Bone marrow (tissue), 2 donors: ENCODE data around the gene RAB26.
A peak's percentile ranks its signal among the peaks of the same experiment; 100 is the strongest.
"Not testable (repeated sequence)": the region's sequence is repeated elsewhere in the genome, so short reads cannot be mapped to it uniquely, and the experiment has no call there.

ENCODE experiments used
- DNase-seq, 2 donors: peaks; one replicate each; lab custom pipeline; 2025; lab: John Stamatoyannopoulos, UW

RAB26 gene

DNA sequence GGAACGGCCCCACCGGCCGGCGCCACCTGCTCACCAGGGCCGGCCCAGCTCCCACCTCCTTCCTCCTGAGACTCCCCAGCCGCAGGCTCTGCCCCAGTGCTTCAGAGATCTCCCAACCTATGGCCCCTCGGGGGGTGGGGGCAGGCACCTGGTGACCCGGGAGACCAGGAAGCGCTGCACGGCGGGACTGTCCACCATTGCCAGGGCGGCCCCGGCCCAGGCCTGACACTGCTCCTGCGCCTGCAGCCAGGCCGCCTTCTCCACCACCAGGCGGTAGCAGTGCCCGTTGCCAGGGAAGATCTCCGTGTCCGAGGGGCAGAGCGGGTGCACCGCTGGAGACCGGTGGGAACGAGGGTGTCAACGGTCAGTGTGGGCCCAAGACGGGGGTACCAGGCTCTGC, 31.1 kb upstream of the RAB26 start:
- not testable (repeated sequence) for DNase-seq

DNA sequence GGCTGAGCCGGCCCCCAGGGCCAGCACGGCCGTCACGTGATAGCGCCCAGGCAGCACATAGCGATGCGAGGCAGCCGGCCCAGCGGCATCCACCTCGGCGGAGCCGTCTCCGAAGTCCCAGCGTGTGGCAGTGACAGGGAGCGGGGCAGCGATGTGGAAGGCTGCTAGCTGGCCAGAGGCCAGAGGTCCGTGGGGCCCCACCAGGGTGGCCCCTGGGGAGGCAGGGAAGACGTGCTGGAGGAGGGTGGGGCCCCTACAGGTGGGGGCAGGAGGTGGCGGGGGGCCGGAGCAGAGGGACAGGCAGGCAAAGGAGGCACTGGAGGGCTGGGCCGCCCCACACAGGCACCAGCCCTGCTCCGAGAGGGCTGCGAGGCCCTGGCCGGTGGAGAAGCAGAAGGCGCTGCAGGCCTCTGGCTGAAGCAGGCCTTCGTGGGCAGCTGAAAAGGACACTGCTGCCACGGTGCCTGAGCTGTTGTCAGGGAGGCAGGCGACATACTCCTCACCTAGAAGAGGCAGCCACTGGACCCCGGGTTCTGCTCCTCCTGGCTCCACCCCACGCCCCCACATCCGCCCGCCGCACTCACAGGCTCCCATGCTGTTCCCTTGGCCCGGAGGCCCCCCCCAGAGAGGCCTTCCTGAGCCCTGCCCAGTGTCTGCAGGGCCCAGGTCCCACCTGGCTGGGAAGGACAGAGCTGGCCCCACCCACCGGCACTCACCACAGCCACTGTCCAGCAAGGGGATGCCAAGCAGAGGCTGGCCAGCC, 30.3 kb upstream of the RAB26 start:
- DNase-seq, result not testable (repeated sequence)

DNA sequence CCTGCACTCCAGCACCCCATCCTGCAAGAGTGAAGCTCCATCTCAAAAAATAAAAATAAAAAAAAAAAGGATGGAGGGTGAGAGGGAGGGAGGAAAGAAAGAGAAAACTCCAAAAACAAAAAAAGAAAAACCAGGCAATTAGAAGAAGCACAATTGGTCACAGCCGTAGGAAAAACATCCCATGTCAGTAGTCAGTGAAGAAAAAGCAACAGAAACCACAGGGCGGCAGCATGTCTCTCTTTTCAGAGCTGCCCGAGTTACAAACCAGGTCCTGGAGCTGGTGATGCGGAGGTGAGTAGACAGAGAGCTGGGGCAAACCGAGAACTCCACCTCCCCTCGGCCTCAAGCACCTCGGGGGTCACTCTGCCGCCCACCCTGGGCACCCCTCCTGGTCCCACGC, 27.1 kb upstream of the RAB26 start:
- DNase-seq, result not testable (repeated sequence)

DNA sequence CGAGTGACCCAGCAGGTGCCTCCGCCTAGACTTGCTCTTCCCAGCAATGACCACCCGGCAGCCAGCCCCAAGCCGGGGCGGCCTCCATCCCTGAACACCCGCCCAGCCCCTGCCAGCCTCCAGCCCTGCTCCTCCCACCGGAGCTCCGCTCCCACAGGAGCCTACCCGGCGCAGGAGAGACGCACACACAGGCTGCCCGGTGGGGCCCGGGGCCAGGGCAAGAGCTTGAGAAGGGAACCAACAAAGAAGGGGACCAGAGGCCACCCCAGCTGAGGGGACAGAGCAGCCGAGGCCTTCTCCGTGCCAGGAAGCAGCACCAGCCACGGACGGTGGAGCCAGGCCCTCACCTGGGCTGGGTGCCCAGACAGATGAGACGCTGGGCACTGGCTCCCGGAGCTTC, 26.6 kb upstream of the RAB26 start:
- DNase-seq, result no peak

DNA sequence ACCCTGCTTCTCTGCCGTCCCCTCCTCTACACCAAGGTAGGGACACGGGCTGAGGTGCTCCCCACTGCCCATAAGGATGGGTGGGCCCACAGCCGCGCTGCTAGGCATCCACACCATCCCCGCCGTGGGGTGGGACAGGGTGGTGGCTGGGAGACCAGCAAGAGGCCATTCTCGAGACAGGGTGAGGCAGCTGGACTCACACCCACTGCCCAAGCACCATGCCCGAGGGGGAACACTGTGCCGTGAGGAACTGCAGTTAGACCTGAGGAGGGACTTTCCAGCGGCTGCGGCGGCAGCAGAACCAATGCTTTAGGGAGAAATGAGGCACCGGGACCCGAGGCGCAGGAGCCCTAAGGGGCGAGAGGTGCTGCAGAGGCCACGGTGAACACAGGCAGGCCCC, 26.0 kb upstream of the RAB26 start:
- no peak for DNase-seq

DNA sequence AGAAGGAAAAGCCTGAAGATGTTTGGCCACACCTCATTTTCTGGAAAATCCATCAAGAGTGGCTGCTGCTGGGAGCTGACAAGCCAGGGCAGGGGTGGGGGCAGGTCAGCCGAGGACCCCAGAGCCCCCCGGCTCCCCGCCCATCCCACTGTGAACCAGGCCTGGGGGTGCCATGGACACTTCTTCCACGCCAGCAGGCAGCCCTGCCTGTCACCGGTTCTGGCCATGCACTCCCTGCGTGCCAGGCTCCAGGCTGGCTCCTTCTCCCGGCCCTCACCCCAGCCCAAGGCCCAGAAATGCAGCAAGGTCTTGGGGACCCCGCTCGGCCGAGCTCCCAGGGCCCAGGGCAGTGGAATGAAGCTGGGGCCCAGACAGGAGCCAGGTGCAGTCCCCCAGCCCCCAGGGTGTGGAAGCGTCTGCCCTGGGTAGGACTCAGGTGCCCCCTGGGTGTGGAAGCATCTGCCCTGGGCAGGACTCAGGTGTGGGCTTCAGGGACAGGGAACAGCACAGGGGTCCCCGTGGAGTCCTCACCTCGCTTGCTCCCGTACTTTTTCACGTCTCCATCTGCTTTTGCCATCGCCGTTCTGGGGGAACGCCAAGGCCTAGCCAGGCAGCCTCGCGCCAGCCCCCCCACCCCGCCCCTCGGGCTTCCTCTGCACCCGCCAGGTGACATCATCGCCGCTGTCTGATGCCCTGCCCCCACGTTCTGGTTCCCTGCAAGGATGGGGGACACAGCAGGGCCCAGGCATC, 25.3 kb upstream of the RAB26 start:
- DNase-seq, result not testable (repeated sequence)

DNA sequence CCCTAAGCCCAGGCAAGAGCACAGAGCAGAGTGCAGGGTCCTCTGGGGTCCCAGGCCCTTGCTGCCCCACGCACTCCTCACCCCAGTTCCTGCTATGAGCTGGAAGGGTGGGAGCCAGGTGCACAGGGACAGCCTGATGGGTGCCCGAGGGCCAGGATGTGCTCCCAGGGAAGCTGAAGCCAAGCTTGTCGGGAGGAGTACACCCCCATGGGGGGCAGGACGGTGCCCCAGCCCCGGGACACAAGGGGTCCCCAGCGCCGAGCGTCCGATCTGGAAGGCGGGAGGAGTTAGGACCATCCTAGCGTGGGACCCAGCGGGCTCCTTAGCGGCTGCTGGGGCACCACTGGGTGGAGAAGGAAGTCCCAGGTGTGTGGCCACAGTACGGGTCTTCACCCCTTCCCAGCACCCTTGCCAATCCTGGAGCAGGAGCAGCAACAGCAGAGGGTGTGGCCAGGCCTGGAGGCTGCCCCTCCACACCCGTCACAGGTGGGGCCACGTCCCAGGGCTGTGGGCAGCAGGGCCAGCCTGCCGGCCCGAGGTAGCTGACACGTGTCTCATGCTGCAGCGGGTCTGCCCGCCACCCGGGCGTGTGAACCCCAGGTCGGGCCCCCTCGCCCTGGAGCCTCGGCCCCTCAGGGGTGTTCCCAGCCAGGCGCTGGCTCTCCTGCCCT, 24.6 kb upstream of the RAB26 start:
- DNase-seq, result not testable (repeated sequence)

DNA sequence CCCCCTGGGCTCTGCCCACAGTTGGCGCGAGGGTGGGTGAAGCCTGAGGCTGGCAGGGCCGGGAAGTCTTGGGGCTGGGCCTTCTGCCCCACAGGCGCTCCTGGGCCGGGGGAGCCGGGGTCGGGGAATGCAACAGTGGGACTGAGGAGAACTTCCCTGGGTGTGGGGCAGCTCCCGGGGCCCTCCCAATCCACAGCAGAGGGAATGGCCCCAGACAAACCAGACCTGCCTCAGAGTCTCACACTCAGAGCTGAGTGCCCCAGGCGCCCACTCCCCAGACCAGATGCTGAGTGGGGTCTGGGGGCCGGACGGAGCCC, 24.1 kb upstream of the RAB26 start:
- not testable (repeated sequence) for DNase-seq

DNA sequence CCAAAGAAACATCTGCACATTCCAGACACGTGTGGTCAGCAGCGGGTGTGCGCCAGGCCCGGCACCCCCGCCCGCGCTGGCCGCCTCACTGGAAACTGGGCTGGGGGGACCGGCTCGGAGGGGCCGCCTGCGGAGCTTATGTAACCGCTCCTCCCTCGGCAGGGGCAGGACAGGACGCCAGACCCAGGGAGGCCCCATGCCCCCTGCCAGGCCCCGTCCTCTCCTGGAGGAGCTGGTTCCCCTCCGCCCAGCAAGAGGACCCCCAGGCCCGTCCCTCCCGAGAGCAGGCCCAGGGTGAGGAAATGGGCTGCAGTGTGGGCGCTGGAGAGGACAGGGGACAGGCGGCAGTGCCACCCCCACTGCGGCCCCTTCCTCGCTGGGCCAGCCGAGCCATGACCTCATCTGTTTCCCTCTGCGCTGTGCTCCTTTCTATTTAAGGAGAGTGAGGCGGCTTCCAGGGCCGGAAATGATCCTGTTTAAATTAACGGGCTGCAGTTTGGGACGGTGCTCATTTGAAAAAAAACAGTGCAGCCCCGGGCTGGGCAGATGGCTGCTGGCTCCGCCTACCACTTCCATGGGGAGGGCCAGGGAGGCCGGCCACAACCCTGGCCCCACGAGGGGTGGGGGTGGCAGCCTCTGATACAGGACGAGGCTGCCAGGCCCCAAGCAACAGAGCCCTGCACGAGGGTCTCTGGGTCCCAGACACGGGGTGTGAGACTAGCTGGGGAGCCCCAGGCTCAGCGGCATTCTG, 23.6 kb upstream of the RAB26 start:
- peak in 1 of 2 donors; percentile 15 for DNase-seq

DNA sequence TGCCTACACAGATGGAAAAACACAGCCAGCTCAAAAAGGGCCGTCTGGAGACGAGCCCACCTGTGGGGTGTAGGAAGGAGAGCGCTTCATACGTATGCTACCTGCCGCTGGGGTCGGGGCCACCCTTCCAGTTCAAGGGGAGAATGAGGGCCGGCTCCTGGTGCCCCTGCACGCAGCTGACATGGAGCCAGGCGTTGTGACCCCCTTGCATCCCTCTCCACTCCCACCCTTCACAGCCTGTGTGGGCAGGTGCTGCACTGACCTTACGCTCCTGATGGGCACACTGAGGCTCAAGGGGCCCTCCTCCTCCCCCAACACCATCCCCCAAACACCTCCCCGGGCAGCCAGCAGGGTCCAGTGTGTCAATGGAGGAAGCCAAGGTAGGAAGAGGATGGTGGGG, 22.8 kb upstream of the RAB26 start:
- not testable (repeated sequence) for DNase-seq

DNA sequence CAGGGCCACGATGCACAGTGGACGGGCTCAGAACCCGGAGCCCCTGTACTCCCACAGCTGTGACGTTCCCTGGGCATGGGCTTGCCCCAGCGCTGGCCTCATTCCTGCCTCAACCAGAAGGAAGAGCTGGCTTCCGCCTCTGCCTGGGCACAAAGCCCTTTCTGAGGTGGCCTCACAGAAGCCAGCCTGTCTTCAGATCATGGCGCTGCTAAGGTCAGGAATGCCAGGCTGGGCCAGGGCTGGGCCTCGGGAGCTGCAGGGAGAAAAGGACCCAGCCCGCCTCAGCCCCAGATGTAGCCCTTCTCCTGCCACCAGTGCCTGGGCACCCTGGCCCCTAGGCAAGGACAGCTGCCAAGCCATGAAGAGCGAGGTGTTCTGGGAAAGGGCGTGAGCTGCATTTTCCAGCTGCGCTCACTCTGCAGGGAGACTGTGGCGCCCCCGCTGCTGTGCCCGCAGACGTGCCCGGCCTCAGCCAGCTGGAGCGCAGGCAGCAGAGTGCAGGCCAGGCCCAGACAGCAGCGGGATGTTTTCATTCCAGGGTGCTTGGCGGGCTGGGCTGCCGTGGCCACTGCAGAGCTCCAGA, 22.2 kb upstream of the RAB26 start:
- DNase-seq, result not testable (repeated sequence)

DNA sequence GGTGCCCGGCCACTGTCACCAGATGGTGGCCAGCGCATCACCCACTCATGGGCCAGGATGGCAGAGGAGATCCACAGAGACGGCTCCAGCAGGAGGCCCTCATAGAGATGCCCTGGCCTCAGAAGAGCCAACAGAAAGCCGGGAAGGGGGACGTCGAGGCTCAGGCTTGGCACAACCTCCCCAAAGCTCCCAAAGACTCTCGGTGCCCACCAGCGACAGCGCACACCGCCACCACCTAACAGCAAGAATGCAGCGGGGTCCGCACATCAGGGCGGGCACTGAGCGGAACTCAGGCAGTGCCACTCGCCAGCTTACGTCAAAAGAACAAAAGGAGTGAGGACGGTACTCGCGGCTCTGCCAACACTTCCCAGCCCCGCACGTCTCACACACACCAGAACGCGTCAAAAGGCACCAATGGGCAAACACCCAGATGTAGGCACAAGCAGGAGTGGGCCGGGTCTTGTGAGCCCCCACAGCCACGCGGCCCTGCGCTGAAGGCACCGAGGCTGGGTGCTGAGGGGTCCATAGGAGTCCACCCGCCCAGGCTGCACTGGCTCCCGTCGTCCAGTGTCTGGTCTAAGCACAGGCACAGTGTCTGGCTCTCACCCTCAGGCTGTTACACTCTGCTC, 21.4 kb upstream of the RAB26 start:
- DNase-seq, result not testable (repeated sequence)

DNA sequence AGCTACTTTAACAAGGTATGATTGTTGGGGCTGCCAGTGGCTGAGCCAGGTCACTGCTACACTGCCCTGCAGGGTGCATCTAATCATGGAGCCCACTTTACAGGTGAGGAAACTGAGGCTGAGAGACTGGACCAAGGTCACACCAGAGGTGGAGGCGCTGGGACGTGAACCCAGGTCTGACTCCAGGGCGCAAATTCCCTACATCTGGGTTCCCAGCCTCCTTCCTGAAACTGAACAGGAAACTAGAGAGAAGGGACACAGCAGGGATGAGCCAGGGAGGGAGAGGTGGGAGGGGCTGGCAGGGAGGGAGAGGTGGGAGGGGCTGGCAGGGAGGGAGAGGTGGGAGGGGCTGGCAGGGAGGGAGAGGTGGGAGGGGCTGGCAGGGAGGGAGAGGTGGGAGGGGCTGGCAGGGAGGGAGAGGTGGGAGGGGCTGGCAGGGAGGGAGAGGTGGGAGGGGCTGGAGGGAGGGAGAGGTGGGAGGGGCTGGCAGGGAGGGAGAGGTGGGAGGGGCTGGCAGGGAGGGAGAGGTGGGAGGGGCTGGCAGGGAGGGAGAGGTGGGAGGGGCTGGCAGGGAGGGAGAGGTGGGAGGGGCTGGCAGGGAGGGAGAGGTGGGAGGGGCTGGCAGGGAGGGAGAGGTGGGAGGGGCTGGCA, 20.7 kb upstream of the RAB26 start:
- DNase-seq, result not testable (repeated sequence)

DNA sequence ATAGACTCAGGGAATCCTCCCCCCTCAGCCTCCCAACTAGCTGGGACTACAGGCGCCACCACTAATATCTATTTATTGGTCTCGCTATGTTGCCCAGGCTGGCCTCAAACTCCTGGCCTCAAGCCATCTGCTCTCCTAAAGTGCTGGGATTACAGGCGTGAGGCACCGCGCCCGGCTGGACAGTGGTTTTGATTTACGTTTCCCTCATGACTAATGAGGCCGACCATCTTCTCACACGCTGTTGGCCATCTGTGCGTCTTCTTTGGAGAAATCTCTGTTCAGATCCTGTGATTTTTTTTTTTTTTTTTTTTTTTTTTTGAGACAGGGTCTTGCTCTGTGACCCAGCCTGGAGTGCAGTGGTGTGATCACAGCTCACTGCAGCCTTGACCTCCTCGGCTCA, 19.2 kb upstream of the RAB26 start:
- DNase-seq, result not testable (repeated sequence)

DNA sequence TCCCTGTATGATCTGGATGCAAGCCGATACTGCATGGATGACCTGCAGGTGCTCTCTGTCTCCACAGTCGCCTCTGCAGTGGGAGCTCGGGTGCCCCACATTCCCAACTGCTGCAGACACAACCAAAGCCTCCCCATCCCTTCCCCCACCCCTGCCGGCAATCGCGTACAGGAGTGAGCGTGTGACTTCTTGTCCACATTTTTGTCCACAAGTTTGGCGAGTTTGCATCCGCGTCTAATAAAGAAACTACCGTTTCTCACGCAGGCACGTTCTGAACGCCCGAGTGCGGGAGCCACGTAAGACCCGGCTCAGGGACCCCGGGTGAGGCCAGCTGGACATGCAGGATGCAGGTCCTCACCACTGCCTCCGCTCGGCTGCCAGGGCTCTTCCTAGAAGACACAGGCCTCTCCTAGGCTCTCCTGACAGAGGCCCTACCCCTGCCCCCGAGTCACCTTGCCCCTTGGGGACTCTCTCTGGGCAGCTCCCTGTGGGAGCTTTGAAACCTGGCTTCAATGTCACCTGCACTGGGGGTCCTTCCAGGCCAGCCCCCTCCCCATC, 18.5 kb upstream of the RAB26 start:
- not testable (repeated sequence) for DNase-seq

DNA sequence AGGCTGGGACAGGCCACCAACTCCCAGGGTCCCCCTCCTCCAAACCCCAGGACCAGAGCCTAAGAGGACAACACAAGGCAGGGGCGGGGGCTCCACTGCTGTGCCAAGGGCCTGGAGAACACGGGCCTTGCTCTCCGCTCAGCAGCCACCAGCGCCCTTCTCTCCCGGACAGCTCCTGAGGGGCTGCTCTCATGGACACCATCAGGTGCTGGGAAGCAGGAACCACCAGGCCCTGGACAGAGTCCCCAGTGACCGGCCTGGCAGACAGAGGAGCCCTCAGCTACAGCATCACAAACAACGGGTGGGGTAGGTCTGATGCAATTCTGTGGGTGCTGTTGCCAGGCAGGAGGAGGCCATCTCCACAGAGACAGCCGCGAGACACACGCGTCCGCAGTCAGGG, 14.6 kb upstream of the RAB26 start:
- not testable (repeated sequence) for DNase-seq

DNA sequence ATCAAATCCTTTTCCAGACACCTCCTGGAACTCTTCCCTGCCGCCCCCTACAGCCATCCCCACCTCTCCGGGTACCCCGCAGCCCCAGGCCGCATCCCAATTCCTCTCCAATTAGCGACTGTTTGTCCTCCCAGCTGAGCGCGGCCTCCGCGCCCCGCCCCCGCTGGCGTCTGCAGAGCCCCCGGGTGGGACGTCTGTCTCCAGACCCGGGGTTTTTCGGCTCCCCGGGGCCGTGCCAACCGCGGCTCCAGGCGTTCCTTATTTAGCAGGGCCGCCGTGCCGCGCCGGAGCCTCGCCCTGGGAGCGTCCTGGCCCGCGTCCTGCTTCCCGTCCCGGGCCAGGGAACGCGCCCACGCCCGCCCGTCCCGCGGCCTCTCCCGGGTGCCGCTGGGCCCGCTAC, 13.4 kb upstream of the RAB26 start:
- not testable (repeated sequence) for DNase-seq

DNA sequence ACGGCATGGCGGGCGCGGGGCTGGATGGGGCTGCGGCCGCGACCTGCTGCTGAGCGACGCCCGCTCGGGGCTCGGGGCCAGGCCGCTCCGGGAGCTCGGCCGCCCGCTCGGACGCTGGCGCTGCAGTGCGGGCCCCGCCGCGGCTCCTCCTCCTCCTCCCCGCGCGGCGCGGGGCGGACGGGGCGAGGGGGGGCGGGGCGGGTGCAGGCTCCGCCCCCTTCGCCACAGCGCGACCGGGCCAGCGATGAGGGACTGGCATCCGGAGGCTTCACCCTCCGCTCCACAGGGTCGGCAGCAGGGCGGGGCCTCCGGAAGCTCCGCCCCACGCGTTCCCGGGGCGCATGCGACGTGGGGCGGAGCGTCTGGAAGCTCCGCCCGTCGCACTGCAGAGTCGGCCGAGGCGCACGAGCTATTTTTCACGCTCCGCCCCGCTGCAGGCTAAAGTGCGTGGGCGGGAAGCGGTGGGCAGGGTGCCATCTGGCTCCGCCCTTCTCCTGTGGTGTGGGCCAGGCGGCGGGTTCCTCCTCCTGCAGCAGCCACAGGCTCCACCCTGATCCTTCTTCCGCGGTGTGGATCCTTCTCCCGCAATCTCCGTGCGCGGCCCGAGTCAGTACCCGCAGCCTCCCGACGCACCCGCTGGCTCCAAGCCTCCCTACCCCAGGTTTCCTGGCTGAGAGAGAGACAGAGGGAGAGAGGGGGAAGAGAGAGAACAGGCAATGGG, 12.5 kb upstream of the RAB26 start, which contains the start of gene PKD1:
Gene PKD1, minus strand, starts transcription at position 129 of the 721 bp plus-strand sequence. CDS start 209 bp downstream, outside the sequence.
- peak; percentile 52 to 78 for DNase-seq
